Measurements from ENCODE around the gene COMMD3. TPM values are rescaled to one million over a fixed set of nuclear protein-coding genes. Genes with fewer than 3 reads are reported as not detected.

Gene COMMD3
- total RNA-seq, 1 donor from 2014 or later, result 89.9 TPM

DNA sequence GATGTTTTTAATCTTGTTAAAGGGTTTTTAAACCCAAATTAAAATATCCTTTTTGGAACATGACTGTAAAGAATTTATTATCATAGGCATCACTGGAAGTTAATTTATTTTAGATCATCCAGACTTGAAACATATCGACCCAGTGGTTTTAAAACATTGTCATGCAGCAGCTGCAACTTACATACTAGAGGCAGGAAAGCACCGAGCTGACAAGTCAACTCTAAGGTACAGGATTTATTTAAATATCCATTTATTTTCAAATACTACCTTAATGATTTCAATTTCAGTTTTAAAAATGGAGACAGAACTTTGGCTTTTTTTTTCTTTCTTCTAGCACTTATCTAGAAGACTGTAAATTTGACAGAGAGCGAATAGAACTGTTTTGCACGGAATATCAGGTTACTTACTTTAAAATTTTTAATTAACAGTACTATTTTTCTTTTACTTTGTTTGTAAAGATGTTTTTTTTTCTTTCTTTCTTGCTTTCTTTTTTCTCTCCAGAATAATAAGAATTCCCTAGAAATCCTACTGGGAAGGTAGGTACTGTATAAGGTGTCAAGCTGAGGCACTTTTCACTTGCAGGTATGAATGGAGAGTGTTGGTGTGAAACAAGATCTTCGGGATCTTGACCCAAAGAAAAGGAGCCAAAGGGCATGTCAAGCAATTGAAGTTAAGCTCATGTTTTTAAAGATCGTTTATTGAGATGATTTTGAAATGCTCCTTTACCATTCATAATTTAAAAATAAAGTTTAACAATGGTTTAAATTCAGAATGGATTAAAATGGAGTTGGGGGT, 1.8 kb downstream of the COMMD3 start:
- no peak for DNase-seq (ENCODE audit: missing footprints)
- intact Hi-C loops (cut with DNase I), result loop anchor here (2.0 kb wide), 1 partner anchor 89 kb away; no protein-coding TSS in a partner anchor
- ATAC-seq, result no peak

DNA sequence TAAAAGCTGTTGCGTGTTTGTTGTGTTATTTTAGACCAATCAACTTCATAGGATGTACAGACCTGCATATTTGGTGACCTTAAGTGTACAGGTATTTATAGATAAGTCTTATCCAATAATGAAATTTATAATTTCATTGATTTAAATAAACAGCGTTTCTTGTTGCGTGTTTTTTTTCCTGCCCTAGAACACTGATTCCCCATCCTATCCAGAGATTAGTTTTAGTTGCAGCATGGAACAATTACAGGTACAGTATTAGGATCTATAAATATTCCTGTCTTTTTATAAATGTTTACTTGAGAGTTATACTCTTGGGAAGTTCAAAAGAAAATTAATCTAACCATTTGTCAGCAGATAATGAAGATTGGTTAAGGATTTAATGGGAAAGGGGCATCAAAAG, 2.6 kb downstream of the COMMD3 start:
- intact Hi-C loops (cut with DNase I), result no loop called here
- DNase-seq (ENCODE audit: missing footprints) (no peak), ATAC-seq (no peak)

DNA sequence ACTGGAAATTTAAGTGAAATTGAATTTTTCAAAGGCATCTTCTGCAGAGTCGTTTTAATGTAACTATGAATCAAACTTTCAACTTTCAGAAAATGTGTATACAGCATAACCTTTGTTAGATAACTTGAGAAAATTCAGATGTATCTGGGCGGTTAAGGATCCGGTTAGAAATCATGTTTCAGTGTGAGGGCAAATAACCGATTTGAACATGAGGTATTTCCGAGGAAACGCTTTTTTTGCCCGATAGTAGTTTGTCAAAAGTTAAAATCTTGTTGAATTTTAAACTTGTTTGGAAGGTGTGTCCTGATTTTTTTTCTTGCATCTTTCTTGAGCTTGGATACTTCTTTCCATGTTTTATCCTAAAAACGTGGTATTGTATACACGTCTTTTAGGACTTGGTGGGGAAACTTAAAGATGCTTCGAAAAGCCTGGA, 3.4 kb downstream of the COMMD3 start:
- ATAC-seq (no peak), DNase-seq (ENCODE audit: missing footprints) (no peak)
- intact Hi-C loops (cut with DNase I), result no loop called here

DNA sequence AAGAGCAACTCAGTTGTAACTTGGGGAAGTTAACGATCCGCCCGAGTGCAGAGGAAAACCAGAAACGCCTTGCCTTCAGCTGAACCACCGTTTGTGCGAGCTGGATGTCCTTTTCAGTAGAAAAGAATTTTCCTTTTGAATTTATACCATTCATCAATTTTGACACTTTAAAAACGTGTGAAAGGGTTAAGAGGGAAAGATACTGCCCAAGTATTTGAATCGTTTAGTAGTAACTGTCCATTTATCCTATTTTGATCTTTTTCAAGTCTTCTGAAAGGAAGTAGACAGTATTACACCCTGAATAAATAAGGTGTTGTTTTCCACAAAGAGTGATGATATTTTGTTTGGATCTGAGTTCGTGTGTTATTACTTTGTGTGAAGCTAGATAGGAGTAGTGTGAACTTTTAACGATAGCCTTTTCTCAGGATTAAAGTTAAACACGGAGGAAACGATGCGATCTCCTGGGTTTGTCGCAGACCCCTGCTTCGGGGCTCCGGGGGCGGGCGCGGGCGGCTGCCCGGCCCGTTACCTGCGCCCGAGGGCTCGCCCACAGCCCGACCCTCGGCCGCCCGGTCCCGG, 3.9 kb downstream of the COMMD3 start:
- ATAC-seq, result no peak
- DNase-seq (ENCODE audit: missing footprints), result no peak
- intact Hi-C loops (cut with DNase I), result loop anchor here (2.0 to 10.0 kb wide), 7 partner anchors 67 to 795 kb away; partner anchors contain the start of genes DNAJC1, PIP4K2A and SKIDA1

DNA sequence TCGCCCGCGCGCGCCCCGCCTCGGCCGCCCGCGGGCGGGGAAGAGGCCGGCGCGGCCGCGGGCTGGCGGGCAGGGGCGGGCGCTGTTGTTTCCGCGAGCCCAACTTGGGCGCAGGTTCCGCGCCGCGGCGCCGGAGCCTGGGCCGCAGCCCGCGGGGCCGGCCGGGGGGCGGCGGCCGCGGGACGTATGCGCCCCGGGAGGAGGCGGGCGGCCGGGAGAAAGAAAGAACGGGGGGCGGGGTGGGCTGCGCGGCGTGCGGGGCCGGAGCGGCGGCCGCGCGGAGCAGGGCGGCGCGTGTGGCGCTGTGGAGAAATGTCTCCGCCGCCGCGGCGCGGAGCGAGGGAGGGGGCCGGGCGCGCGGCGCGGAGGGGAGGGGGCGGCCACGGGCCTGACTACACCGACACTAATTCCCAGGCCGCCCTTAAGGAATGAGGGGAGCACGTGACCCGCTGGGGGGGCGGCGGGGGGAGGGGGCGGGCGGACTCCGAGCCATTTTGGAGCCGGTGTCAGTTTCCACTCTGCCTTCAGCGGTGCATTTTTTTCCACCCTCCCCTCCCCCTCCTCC, 4.5 kb downstream of the COMMD3 start, which contains the start of gene BMI1:
Gene BMI1 (plus strand): TSS at position 509 of the 565 bp plus-strand sequence. CDS start 5,351 bp downstream, outside the sequence.
- DNase-seq (ENCODE audit: missing footprints) (peak; percentile 85), ATAC-seq (peak; percentile 76)
- intact Hi-C loops (cut with DNase I), result loop anchor here (2.0 to 10.0 kb wide), 7 partner anchors 68 to 796 kb away; partner anchors contain the start of genes DNAJC1, PIP4K2A and SKIDA1

DNA sequence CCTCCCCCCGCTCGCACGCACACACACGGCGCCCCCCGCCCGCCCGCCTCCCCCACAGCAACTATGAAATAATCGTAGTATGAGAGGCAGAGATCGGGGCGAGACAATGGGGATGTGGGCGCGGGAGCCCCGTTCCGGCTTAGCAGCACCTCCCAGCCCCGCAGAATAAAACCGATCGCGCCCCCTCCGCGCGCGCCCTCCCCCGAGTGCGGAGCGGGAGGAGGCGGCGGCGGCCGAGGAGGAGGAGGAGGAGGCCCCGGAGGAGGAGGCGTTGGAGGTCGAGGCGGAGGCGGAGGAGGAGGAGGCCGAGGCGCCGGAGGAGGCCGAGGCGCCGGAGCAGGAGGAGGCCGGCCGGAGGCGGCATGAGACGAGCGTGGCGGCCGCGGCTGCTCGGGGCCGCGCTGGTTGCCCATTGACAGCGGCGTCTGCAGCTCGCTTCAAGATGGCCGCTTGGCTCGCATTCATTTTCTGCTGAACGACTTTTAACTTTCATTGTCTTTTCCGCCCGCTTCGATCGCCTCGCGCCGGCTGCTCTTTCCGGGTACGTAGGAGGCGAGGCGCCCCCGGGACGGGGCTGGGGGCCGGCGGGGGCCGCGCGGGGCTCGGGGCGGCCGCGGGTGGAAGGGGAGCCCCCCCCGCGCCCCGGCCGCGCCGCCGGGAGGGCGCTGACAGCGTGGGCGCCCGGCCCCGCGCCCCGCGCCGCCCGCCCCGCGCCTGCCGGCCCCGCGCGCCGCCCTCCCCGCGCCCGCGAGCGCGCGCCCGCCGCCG, 5.2 kb downstream of the COMMD3 start:
- peak; percentile 88 for DNase-seq (ENCODE audit: missing footprints)
- peak; percentile 58 for ATAC-seq
- intact Hi-C loops (cut with DNase I), result loop anchor here (2.0 to 10.0 kb wide), 7 partner anchors 69 to 797 kb away; partner anchors contain the start of genes DNAJC1, PIP4K2A and SKIDA1

DNA sequence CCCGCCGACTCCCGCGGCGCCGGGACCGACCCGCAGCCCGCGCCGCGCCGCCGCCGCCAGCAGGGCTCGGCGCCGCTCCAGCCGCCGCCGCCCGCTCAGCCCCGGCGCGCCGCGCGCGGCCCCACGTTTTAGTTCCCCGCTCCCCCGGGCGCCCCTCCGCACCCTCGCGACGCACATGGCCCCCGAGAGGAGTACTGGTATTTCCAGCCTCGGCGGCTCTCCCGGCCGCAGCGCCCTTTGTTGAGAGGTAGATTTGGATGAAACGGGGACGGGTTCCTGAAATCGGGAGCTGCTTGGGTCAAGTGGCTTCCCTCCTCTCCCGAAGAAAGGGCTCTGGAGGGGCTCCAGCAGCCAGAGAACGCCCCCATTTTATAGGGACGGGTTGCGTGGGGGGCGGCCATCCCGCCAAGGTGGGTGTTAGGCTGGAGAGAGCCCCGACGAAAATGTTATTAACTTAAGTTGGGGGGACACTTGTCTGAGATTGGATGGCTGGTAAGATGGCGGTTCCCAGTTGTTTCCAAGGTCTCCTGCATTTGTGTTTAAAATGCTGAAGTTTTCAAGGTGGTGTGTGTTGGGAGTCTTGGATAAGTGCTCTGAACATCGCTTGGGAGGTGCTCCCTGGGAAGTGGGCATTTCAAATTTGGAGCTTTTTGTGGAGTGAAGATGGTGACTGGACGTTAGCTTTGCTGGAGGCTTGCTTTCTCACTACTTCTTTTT, 5.9 kb downstream of the COMMD3 start:
- DNase-seq (ENCODE audit: missing footprints) (peak; percentile 65), ATAC-seq (no peak)
- intact Hi-C loops (cut with DNase I), result loop anchor here (2.0 to 10.0 kb wide), 7 partner anchors 69 to 797 kb away; partner anchors contain the start of genes DNAJC1, PIP4K2A and SKIDA1

DNA sequence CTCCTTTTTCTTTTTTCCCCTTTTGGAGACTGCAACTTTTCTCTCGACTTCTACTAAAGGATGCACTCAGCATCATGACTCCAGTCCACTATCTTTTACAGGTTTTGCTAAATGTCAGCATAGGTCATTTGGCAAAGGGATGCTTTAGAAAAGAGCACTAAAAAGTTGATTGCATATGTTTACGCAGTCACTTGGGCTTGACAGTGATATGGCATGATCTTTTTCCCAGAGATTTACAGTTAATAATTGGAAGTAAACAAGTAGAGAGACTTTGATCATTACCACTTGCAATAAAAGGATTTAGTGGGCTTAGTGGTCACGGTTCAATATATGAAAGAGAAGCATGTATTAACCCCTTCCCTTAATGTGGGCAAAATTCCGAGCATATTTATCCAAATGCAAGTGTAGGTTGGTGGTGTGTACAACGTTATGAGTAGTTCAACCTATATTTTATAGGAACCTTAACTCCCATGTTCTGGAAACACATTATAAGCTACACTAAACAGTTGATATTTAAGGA, 6.5 kb downstream of the COMMD3 start:
- intact Hi-C loops (cut with DNase I), result loop anchor here (5.0 to 10.0 kb wide), 6 partner anchors 115 to 798 kb away; partner anchors contain the start of genes DNAJC1, PIP4K2A and SKIDA1
- no peak for DNase-seq (ENCODE audit: missing footprints)
- no peak for ATAC-seq

DNA sequence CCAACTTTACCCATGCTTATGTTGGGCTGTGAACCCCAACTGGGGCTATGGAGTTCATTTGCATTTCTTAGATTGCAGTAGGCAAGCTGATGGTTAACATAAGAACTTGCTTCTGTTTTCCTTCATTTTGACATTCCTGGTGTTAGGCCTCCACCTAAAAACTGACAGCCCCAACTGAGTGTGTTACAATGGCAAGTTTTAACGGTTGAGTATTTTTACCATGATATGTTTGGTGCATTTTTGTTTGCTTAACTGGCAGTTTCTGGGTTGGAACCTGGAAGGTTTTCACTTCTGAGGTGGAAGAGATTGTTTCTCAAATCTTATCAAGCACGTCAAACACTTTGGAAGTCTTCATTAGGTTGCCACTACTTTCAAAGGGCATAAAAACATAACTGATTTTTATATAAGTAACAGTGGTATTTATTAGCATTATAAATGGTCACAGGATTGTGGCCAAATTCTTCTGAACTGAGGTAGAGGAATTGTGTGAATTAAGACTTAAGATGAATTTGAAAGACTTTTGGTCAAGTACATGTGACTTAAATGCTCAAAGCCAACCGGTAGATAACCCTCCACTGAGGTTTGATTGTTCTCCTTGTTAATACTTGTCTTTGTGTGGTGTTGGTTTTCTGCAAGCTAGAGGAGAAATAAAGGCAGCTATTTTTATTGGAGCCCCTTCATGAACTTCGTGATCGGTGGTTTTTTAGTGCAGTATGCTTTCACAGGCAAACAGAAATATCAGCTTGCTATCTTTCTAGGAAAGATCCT, 7.5 kb downstream of the COMMD3 start:
- DNase-seq (ENCODE audit: missing footprints) (no peak), ATAC-seq (no peak)
- intact Hi-C loops (cut with DNase I), result loop anchor here (5.0 to 10.0 kb wide), 6 partner anchors 114 to 799 kb away; partner anchors contain the start of genes DNAJC1, PIP4K2A and SKIDA1

DNA sequence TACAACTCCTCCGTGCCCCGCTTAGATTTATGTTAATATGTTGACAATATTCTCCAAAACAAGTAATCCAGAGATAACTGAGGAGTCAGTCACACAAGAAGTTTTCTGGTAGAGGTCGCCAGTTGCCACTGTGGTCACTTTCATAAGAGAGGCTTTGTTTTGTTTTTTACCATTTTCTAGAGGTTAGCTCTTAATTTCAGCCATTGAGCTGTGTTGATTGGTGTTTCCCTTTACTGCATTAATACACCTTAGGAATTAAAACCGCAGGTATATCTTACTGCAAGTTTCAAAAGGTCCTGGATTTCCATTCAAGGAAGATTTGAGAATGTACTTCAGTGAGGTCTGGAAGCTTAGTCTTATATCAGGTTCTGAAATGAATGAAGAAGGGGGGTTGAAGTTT, 8.2 kb downstream of the COMMD3 start:
- ATAC-seq, result no peak
- intact Hi-C loops (cut with DNase I), result loop anchor here (5.0 to 10.0 kb wide), 6 partner anchors 113 to 800 kb away; partner anchors contain the start of genes DNAJC1, PIP4K2A and SKIDA1
- no peak for DNase-seq (ENCODE audit: missing footprints)

DNA sequence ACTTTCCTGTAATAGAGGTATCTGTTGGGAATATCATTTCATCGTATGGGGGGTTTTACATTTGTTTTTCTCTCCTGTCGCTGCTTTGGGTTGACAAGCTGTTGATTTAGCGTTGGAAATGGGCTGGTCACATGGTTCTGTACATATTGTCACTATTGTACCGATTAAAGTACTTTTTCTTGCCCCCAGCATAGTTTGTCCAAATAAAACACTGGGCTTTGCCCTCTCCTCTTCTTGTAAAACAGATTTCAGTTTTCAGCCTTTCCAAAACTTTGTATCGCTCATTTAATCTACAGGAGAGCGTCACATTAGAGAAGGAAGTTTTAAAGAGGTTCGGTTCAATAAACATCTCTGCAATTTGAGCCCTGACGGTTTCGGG, 8.7 kb downstream of the COMMD3 start:
- DNase-seq (ENCODE audit: missing footprints) (no peak), ATAC-seq (no peak)
- intact Hi-C loops (cut with DNase I), result loop anchor here (5.0 to 10.0 kb wide), 6 partner anchors 112 to 800 kb away; partner anchors contain the start of genes DNAJC1, PIP4K2A and SKIDA1

DNA sequence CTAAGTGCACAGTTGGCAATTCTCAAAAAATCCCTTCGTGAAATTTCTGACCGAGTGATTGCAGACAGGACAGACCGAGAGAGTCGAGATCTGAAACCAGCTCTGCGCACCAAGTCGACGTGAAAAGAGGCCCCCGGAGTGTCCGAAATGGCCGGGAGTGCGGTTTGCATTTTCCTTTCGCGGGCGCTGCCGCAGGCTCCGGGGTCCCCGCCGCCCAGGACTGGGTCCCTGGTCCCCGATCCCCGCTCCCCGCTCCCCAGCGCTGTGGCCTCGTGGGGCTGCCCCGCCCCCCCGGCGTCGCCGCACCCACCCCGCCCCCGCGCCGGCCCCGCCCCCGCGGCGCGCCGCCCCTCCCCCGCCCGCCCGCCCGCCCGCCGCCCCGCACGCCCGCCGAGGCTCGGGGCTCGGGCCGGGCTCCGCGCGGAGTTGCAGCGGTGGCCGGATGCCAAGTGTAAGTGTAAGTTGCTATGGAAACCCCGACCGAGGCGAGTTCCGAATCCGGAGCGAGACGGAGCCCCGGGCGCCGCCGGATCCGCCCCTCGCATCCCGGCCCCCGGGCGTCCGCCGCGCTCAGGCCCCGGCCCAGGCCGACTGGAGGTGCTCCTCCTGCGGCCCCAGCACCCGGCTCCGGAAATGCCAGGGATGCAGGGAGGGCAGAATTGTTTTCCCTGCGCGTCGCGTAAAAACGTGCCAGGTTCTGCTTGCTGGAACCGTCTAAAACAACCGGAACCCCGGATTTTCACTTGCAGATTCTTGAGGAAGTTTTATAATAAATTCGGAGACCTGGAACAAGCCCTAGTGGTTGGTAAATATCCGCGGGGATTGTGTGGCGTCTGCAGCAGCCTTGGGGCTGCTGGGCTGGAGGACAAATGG, 9.3 kb downstream of the COMMD3 start:
- DNase-seq (ENCODE audit: missing footprints) (peak; percentile 87), ATAC-seq (peak; percentile 47)
- intact Hi-C loops (cut with DNase I), result loop anchor here (10.0 kb wide), 4 partner anchors 229 to 801 kb away; partner anchors contain the start of genes PIP4K2A and SKIDA1

DNA sequence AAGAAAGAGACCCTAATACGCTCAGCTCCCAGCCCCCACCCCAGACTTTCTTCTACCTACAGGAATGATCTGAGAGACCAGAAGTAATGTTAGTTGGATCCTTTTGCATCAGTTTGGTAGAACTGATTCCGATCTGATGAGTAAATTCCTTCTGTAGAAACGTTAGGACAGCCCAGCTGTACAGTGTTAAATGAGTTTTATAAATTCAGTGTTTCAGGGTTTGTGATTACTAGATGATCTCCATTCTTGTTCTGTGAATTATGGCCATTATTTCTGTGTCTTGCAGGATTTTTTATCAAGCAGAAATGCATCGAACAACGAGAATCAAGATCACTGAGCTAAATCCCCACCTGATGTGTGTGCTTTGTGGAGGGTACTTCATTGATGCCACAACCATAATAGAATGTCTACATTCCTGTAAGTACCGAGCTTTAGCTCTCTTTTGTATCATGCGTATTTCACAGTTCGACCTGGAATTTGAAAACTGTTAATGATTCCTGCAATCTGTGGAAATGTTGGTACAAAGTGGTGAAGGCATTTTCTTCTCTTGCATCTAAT, 10.0 kb downstream of the COMMD3 start:
- ATAC-seq, result no peak

DNA sequence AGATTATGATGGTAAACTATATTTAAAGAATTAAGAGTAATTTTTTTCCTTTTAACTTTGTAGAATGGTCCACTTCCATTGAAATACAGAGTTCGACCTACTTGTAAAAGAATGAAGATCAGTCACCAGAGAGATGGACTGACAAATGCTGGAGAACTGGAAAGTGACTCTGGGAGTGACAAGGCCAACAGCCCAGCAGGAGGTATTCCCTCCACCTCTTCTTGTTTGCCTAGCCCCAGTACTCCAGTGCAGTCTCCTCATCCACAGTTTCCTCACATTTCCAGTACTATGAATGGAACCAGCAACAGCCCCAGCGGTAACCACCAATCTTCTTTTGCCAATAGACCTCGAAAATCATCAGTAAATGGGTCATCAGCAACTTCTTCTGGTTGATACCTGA, 13.0 kb downstream of the COMMD3 start:
- intact Hi-C loops (cut with DNase I), result loop anchor here (10.0 kb wide), 4 partner anchors 226 to 804 kb away; partner anchors contain the start of genes PIP4K2A and SKIDA1
- ATAC-seq (no peak), DNase-seq (ENCODE audit: missing footprints) (no peak)

More for the DNA sequence above, 10.0 kb downstream of the COMMD3 start:
- no peak for DNase-seq (ENCODE audit: missing footprints)
- intact Hi-C loops (cut with DNase I), result loop anchor here (10.0 kb wide), 4 partner anchors 229 to 801 kb away; partner anchors contain the start of genes PIP4K2A and SKIDA1

DNA sequence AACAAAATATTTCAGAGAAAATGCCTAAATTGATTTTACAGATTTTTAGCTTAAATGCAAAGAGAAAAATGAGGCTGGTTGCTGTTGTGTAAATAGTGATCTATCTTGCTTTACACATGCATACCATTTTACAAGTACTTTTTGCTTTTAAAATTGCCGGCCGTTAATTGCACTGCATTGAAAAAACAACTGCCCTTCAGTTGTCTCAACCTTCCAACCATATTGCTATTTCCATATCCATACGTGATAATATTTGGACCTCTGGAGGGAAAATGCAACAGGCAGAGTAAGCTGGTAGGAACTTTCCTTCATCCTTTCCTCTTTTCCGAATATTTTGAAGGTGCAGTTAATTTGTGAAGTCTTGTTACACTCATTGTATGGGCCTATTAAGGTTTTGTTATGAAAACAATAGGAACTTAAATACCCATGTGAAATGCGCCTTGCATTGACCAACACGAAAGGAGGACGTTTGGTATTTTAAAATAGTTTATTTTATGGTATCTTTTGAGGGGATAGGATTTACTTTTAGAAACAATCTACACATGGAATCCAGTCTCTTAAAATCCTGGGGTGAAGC, 16.0 kb downstream of the COMMD3 start:
- ATAC-seq (no peak), DNase-seq (ENCODE audit: missing footprints) (no peak)
- intact Hi-C loops (cut with DNase I), result no loop called here

Data from Right ventricle myocardium inferior (tissue), 1 donor.